ENCODE measurements around the gene PTPRG.

GRCh38 chr3:61531528-61531927 lies 29.8 kb upstream of the PTPRG start:
- TF ChIP-seq EZH2phosphoT487 (IDR thresholded peaks at IDR 0.05; ENCODE audit: insufficient read depth, low read depth) (no peak), EZH2 (IDR thresholded peaks at IDR 0.05; ENCODE audit: insufficient read depth, poor library complexity, severe bottlenecking) (no peak)

All from GM23248 (cell line).